Measurements from ENCODE around the gene GPX1.
"Not testable (repeated sequence)": the region's sequence is repeated elsewhere in the genome, so short reads cannot be mapped to it uniquely, and the experiment has no call there.

Gene GPX1

DNA sequence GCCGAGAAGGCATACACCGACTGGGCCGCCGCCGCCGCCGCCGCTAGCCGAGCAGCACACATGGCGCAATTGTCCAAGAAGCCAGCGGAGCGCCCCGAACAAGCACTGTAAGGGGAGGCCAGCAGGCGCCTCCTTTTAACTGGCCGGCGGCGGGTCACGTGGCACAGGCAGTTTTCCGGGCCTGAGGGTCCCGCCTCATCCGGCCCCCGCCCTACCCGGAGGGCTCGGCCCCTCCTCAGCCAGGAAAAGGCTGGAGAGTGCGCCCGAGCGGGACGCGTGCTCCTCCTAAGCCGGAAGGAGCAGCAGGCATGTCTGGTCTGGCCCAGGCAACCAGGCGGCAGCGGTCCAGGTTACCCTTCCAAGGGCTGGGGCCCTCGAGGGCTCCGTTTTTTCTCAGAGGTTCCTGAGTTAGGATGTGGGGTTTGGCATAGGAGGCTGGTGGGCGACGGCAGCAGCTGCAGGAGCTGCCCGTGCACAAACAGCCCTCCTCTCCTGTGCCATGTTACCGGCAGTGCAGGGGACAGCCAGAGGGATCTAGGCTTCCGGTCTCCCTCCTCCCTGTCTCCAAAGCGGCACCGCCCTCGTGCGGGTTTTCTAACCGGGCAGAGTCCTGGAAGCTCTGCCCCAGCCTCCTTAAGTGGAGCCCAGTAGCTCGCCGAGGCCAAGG is at the start of gene GPX1:
TSS of gene GPX1 (minus strand) at position 137 of the 667 bp plus-strand sequence. CDS start at position 62, 75 bp downstream.
- FAIRE-seq: no peak

DNA sequence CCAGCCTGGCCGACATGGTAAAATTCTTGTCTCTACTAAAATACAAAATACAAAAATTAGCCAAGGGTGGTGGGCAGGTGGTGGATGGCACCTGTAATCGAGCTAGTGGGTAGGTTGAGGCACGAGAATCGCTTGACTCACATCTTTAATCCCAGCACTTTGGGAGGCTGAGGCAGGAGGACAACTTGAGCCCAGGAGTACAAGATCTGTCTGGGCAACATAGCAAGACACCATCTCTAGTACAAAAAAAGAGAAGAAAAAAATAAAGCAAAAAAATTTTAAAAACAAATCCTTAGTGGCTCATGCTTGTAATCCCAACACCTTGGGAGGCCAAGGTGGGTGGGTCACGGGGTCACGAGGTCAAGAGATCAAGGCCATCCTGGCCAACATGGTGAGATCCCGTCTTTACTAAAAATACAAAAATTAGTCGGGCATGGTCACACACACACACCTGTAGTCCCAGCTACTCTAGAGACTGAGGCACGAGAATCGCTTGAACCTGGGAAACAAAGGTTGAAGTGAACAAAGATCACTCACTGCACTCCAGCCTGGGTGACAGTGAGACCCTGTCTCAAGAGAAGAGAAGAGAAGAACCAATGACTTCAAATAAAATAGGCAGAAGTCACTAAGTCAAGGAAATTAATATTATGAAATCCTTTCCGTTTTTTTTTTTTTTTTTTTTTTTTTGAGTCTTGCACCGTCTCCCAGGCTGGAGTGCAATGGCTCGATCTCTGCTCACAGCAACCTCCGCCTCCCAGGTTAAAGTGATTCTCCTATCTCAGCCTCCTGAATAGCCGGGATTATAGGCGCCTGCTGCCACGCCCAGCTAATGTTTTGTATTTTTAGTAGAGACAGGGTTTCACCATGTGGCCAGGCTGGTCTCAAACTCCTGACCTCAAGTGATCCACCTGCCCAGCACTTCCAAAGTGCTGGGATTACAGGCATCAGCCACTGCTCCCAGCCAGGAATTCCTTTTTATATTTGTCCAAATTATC is 48.7 kb upstream of the GPX1 start:
- no peak for FAIRE-seq

DNA sequence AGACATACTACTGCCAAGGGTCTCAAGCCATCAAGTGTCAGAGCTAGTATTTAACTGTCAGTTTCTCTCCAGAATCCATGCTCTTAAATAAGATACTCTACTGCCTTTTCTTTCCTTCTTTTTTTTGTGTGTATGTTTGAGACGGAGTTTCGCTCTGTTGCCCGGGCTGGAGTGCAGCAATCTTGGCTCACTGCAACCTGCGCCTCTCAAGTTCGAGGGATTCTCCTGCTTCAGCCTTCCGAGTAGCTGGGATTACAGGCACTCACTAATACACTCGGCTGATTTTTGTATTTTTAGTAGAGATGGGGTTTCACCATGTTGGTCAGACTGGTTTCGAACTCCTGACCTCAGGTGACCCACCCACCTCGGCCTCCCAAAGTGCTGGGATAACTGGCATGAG is 47.4 kb upstream of the GPX1 start:
- not testable (repeated sequence) for FAIRE-seq

DNA sequence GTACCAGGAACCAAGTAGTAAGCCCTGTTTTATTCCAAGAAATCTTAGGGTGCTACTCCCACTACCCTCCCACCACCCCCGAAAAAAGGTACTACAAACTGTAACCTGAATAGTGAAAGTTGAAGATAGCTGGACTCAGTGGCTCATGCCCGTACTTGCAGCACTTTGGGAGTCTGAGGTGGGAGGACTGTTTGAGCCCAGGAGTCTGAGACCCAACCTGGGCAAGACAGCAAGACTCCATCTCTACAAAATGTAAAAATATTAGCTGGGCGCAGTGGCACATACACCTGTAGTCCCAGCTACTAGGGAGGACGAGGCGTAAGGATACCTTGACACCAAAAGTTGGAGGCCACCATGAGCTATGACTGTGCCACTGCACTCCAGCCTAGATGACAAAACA is 45.7 kb upstream of the GPX1 start:
- FAIRE-seq: no peak

DNA sequence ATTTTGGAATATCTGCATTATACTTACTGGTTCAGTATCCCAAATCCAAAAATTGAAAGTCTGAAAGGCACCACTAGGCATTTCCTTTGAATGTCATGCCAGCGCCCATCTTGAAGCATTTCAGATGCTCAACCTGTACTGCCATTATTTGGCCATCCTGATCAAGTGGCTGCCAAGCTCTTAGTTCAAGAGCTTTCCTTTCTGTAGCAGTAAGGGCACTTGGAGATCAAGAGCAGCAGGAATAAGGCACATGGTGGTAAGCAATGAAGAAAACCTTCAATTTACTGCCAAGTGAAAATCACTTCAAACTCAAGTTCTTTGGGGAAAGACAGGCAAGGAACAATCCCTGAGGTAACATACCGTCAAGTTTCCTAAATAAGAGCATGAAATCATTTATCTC is 43.6 kb upstream of the GPX1 start:
- FAIRE-seq: no peak

DNA sequence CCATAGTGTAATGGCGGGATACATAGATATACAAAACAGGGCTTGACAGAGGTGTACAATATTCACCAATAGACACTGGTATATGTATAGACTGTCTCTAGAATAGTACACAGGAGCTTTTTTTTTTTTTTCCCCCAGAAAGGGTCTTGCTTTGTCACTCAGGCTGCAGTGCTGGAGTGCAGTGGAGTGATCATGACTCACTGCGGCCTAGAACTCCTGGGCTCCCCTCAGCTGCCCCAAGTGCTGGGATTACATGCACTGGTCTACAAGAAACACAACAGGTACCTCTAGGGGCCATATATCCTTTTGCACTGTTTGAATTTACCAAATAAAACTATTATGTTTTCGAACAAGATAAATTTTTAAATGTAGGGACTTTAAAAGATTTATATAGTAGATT is 41.3 kb upstream of the GPX1 start:
- FAIRE-seq: no peak

DNA sequence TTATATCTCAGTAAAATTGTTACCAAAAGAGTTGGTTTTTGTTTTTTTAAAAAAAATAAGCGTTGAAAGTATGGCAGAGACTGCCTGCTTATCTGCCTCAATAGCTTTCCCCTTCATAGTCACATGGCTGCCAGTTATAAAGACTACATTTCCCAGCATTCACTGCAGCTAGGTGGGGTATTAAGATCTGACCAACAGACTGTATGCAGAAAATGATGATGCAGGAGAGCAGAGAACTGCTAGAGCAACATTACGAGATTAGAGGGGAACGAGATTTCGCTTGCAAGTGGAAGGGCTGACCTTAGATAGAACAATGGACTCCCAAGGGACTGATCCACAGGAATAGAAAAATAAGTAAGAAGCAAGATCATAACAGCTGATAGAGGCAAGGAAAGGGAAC is 39.3 kb upstream of the GPX1 start:
- no peak for FAIRE-seq

DNA sequence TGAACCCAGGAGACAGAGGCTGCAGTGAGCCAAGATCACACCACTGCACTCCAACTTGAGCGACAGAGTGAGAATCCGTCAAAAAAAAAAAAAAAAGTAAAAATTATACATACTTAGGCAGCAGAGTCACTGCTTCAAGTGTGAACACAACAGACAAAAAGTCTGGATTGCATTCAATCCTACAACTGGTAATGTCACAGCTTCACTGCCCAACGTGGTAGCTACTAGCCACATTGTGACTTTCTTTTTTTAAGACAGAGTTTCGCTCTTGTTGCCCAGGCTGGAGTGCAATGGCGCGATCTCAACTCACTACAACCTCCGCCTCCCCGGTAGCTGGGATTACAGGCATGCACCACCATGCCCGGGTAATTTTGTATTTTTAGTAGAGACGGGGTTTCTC is 33.2 kb upstream of the GPX1 start:
- not testable (repeated sequence) for FAIRE-seq

DNA sequence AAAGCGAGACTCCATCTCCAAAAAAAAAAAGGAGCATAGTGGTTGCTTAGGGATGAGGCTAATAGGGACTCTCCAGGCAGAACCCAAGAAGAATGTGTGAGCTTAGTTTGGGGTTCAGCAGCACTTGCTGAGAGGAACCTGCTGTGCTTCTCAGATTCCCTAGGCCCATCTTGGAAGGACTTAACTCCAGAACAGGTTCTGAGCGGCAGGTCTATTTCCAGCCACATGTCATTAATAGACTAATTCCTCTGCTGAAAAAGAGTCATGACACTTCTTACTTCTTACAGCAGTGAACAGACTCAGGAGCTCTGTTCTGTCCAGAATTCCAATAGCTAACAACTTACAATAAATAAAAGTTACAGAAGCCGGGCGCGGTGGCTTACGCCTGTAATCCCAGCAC is 31.1 kb upstream of the GPX1 start:
- FAIRE-seq: no peak

DNA sequence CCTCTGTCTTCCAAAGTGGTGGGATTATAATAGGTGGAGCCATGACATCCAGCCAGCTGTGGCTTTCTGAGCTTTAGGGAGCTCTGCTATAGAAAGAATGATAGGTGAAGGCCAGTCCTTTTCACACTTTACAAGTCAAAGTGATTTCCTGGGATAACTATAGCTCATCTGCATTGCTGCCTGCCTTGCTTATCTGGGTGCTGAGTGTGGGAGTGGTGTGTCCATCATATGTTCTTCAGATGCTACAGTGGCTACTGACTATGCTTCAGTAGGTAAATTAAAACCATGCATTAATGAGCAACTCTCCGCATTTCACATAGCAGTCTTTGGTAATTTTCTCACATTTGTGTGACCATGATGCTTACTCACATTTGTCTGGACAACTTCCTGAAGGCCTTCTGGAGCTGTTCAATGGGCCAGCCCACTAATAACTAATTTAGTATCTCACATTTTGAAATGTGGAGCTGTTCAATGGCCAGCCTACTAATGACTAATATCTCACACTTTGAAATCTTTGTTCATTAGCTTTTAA is 30.2 kb upstream of the GPX1 start:
- no peak for FAIRE-seq

DNA sequence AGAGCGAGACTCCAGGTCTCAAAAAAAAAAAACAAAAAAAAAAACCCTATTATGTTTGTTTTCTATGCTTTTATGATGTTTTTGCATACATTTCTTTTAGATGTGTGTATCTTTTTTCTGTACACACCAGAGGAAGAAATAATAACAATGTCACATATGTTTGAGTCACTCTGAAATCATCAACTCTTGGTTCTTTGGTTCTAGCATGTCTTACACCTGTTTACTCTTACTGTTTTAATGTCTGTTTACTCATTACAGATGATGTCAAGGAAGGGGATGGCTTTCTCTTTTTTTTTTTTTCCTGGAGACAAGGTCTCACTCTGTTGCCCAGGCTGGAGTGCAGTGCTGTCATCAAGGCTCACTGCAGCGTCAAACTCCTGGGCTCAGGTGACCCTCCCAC is 29.6 kb upstream of the GPX1 start:
- FAIRE-seq: no peak

DNA sequence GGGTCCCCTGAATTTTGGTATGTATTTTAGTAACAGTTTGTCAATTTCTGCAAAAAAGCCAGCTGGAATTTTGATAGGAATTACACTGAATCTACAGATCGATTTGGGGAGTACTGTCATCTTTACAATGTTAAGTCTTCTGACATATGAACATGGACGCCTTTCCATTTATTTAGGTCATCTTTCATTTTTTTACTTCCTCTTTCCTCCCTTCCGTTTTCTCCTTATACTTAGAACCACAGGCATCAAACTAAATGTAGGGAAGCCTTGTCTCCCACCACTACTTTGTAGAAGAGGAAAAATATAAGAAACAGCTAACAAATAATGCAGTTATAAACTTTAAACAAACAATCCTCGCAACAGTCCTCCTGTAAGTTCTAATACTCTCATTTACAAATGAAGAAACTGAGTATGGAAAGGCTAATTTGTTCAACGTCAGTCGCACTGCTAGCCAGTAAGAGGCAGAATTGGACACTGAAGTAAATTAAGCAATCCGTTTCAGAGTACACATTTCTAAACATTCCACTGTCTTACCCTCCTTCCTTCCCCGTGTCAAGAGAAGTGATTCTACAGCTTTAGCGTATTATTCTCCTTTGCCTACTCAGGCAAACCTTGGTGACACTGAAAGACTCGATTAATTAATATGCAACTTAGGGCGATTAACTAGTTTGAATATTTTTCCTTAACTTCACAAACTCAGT is 28.1 kb upstream of the GPX1 start:
- no peak for FAIRE-seq

DNA sequence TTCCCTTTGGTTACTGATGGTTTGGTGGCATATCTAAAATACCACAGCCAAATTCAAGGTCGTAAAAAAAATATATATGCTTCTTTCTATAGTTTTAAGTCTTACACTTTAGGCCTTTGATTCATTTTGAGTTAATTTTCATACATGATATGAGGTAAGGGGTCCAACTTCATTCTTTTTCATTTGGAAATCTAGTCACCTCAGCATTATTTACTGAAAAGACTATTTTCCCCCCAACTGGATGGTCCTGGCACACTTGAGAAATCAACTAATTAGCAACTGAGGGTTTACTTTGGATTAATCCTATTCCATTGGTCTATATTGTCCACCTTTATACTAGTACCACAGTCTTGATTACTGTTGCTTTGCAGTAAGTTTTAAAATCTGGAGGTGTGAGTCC is 27.5 kb upstream of the GPX1 start:
- no peak for FAIRE-seq

DNA sequence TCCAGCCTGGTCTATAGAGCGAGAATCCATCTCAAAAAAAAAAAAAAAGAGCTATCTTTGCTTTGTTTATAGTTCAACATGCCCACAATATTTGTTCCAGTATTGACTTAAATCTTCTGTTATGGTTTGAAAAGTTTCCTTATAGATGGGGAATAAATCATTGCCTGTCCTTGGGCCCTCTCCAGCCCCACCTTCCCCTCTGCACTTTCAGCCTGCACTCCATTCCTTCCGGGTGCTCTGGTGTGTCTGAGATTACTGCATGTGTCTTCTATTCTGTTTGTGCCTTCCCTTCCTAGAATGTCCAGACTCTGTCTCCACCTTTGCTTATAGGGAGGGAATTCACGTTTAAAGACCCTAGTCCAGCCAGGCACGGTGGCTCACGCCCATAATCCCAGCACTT is 25.2 kb upstream of the GPX1 start:
- FAIRE-seq: no peak

DNA sequence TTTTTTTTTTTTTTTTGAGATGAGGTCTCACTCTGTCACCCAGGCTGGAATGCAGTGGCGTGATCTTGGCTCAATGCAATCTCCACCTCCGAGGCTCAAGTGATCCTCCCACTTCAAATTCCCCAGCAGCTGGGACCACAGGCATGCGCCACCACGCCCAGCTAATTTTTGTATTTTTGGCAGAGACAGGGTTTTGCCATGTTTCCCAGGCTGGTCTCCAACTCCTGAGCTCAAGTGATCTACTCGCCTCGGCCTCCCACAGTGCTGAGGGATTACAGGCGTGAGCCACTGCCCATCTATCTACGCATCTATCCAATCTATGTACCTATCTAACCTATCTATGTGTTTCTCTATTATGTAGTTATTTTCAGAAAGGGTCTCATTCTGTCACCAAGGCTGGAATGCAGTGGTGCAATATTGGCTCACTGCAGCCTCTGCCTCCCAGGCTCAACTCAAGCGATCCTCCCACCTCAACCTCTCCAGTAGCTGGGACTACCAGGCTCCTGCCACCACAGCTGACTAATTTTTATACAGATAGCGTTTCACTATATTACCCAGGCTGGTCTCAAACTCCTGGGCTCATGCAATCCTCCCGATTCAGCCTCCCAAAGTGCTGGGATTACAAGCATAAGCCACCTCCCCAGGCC is 20.2 kb upstream of the GPX1 start:
- no peak for FAIRE-seq

DNA sequence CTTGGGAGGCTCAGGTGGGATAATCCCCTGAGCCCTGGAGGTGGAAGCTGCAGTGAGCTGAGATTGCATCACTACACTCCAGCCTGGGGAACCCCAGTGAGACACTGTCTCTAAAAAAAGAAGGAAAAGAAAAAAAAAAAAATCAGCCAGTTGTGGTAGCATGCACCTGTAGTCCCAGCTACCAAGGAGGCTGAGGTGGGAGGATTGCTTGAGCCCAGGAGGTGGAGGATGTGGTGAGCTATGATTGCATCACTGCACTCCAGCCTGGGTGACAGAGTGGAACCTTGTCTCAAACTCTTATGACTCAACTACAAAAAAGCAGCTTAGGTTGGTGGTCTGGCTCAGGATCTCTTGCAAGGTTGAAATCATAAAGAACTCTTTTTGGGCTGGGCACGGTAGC is 19.3 kb upstream of the GPX1 start:
- FAIRE-seq: no peak

DNA sequence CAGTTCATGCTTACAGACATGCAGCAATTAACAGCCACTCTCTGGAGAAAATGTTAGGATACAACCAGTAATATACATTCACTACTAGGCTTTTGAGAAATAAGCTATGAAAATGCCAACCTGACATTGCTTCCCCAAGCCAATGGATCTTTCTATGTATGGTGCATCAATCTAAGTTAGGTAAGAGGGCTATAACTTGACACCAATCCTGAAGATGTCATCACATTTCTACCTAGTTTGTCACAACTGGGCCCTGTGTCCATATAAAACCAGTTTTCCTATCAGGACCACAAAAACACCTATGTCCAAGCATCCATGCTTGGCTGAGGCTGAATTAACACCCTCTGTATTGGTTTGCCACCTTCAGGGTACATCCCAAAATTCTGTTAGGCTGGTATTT is 13.8 kb upstream of the GPX1 start:
- FAIRE-seq: no peak

DNA sequence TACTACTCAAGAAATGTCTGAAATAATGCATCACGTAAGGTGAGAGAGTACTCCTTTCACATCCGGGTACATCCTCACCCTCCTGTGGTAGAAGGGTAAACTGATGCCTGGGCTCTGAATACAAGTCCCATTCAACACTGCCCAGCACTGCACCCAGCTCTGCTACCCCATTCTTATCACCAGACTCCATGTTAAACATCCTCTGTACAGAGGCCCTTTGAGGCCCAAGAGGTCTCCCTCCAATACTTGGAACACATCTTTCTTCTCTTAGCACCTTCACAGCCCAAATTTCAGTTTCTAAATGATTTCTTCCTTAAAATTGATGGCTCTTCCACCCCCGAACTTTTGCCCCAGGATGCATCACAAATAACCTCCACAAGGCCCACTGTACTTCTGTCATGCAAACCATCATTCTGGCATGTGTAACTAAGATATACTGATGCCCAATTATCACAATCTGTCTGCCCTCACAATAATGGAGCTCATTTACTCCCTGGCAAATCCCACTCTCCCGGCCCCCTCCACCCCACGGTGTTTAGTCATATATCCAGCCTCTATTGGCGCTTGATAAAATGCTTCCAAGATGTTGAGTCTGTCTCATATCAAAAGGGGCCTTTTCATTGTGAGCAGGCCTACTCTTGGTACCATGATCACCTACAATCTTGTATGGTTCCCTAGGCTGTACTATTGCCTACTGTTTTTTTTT is 12.6 kb upstream of the GPX1 start:
- no peak for FAIRE-seq

DNA sequence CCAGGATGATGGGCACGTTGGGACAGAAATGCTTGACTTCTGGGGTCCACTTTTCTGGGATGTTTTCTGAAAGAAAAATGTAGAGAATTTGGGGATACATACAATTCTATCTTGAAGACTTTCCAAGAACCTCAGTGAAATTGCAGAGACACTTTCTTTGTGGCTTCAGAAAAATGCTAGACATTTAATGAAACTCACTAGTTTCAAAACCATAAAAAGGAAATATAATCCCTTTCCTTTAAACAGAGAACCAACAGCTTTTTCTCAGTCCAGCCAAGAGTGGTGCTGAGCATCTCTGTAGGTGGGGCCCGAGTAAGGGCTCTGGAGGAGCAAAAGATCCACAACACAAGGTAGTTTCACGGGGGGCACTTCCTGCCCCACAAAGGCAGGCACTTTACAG is 4.4 kb upstream of the GPX1 start:
- FAIRE-seq: no peak

DNA sequence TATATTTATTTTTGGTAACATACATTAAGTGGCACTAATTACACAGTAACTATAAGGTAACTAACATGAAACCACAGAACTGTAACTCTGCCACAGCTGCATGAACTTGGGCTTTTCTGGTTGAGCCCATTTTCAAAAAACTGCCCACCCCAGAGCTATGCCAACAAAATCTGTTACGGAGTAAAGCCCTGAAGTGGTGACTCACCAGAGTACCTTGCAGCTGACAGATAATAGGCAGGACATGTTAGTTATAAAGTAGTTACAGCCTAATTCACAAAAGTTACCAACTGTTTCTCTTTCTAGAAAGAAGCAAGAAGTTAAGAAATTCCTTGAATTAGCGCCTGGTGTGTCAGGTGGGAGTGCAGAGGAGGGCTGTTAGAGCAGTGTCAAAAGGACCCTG is 1.5 kb upstream of the GPX1 start:
- no peak for FAIRE-seq

DNA sequence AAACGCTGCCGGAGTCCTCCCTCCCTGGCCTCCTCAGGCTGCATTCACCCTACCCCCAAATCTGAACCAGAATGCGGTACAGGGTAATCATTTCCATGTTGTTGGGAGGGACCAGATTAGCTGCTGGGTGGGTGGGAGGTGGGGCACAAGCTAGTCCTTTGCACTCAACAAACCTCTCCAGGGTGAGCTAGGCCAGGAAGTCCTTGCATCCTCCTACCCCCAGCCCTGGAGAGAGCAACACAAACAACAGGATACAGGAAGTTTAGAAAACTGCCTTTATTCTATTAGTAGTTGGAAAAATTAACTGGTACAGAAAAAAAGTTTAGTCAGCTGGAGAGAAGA is 702 bp upstream of the GPX1 start:
- no peak for FAIRE-seq
